COLO668 (cell line): ENCODE results near the gene IL17REL.
A peak's percentile ranks its signal among the peaks of the same experiment; 100 is the strongest.
"Not testable (repeated sequence)": the region's sequence is repeated elsewhere in the genome, so short reads cannot be mapped to it uniquely, and the experiment has no call there.

ENCODE experiments used
- DNase-seq: peaks from one replicate; lab custom pipeline; 2025; ENCODE audit not compliant: unreplicated experiment; lab: John Stamatoyannopoulos, UW

The IL17REL gene

DNA sequence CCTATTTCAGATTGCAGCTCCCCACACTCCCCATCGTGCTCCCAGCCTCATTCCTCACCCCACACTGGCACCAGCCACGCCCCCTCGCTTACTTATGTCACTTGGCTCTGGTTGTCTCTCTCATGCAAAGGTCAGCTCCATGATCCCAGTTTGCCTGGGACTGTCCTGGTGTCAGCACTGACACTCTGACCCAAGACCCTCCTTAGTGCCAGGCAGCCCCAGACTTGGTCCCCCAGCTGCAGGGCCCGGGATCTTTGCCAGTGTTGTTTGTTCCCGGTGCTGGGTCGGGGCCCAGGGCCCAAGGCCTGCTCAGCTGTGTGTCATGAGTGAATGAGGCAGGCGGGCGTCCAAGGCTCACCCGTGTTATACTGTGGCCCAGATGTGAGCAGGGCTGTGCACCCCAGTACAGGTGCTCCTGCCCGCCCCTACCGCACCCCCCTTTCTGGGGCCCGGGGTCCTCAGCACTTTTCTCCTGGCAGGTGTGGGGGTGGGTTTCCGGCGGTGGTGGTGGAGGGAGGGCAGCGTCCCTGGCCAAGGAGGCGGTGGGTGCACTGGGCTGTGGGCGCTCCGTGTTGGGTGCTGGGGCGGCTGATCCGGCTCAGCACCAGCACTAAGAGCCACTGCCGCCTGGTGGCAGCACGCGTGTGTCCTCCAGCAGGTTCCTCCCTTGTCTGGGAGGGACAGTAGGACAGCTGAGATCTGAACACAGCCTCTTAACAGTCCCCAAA, 19.5 kb downstream of the IL17REL start:
- DNase-seq: peak; percentile 77

DNA sequence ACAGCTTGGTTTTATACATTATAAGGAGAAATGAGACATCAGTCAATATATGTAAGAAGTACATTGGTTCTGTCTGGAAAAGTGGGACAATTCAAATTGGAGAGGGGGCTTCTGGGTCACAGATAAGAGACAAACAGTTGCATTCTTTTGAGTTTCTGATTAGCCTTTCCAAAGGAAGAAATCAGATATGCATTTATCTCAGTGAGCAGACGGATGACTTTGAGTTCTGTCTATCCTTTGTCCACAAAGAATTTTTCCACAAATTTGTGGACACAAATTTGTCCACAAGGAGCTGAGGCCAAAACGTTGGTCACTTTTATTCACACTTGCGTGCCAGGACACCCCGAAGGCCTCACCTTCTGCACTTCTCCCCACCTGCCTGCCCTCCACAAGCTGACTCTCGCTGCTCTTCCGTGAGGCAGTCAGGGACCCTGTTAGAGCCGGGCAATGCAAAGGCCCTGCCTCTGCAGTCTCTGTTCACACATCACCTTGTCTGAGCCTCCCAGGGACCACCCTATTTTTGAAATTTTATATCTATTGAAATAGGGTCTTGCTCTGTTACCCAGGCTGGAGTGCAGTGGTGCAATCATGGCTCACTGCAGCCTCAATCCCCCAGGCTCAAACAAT, 20.5 kb downstream of the IL17REL start:
- no peak for DNase-seq

DNA sequence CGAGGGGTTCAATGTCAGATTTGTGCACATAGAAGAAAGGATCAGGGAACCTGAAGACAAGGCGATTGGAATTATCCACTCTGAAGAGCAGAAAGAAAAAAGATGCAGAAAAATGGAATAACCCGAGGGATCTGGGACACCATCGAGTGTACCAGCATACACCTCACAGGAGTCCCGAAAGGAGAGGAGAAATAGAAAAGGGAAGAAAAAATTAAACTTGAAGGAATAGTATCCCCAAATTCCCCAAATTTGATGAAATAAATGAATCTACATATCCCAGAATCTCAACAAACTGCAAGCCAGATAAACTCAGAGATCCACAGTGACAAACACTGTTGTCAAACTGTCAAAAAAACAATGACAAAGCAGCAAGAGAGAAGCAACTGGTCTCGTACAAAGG, 21.4 kb downstream of the IL17REL start:
- DNase-seq: no peak

DNA sequence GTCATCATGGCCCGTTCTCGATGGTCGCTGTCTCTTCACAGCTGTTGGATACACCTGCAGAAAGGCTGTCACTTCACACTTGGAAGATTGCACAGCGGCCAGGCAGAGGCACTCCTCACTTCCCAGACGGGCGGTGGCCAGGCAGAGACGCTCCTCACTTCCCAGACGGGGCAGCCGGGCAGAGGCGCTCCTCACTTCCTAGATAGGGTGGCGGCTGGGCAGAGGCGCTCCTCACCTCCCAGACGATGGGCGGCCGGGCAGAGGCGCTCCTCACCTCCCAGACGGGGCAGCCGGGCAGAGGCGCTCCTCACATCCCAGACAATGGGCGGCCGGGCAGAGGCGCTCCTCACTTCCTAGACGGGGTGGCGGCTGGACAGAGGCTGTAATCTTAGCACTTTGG, 22.7 kb downstream of the IL17REL start:
- not testable (repeated sequence) for DNase-seq

DNA sequence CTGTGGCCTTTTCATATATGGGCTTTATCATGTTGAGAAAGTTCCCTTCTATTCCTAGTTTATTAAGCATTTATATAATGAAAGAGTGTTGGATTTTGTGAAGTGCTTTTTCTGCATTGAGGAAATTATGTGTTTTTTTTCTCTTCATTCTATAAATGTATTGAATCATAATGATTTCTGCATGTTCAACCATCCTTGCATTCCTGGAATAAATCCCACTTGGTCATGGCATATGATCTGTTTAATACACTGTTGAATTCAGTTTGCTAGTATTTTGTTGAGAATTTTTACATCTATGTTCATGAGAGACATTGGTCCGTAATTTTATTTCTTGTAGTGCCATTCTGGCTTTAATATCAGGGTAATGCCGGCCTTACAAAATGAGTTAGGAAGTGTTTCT, 26.2 kb downstream of the IL17REL start:
- no peak for DNase-seq

DNA sequence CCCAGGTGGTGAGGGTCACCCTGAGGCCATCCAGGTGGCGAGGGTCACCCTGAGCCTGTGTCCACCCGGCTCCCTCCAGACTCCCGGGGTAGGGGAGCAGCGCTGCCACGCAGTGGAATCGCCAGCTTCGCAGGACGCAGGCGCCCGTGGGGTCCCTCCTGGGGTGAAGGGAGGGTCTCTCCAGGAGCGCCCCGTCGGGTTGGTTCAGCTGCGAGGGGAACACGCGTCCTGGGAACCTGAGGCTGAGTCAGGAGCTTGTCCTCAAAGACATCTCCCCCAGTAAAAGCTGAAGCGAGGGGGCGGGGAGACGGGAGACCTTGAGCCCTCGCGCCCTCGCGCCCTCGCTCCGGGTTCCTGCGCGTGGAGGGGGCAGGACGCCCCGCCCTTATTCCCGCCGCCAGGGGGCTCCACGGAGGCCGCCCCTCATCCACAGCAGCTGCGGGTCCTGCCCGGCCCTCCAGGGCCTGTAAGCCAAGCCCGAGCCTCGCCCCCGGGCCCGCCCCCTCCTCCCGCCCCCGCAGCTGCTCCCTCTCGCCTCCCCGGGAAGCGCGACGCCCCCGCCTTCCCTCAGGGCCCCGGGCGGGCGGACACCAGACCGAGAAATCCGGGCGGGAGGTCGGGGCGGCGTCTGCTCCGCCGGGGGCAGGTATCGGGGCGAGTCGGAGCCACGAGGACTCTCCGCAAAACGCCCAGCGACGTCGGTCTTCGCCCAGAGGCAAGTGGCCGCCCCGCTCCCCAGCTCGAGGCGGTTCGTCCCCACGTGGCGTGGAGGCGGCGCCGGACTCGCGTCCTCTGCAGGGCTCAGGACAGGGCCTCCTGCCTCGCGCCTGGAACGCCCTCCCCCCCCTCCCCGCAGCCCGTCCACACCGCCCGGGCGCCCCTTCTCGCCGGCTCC, 29.2 kb downstream of the IL17REL start:
- no peak for DNase-seq

DNA sequence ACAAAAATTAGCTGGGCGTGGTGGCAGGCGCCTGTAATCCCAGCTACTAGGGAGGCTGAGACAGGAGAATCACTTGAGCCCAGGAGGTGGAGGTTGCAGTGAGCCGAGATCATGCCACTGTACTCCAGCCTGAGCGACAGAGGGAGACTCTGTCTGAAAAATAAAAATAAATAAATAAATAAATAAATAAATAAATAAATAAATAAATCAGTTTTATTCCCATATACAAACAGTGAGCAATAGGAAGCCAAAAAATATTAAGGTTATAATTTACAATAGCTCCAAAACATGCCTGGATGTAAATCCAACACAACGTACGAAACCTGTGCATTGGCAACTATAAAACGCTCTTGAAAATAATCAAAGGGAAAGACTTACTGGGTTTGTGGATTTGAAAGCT, 30.8 kb downstream of the IL17REL start:
- DNase-seq: not testable (repeated sequence)

DNA sequence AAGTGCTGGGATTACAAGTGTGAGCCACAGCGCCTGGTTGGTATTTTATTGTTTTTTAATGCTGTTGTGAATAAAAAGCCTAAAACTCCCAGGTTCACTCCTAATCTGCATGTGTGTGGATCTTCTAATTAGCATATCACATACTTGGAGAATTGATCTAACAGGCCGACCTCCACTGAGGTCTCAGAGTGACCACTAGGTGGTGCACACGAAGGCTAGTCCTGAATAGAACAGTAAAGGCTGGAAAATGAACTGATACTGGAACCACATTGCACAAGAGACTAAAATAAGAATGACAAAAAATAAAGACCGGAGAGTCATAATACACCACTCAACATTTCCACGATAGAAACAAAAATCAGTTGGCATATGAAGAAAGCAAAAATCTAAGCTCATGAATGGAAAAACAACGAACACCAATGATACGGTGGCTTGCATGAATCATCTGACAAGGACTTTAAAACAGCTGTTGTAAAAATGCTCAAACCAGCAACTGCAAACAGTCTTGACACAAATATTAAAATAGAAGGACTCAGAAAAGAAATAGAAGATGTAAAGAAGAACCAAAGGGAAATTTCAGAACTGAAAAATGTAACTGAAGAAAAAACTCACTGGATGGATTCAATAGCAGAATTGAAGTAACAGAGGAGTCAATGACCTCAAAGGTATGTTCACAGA, 32.8 kb downstream of the IL17REL start:
- DNase-seq: peak; percentile 51

DNA sequence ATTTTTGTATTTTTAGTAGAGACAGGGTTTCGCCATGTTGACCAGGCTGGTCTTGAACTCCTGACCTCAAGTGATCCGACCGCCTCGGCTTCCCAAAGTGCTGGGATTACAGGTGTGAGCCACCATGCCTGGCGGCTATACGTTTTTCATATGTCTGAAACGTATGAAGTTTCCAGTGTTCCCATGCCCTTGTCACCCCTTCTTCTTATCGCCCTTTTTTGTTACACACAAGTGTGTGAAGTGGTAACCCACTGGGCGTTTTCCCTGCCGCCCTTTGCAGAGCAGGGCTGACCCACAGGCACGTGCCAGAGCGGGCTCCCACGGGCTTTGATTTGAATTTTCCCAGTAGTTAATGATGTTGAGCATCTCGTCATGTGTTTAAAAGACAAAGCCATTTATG, 35.0 kb downstream of the IL17REL start:
- DNase-seq: no peak

DNA sequence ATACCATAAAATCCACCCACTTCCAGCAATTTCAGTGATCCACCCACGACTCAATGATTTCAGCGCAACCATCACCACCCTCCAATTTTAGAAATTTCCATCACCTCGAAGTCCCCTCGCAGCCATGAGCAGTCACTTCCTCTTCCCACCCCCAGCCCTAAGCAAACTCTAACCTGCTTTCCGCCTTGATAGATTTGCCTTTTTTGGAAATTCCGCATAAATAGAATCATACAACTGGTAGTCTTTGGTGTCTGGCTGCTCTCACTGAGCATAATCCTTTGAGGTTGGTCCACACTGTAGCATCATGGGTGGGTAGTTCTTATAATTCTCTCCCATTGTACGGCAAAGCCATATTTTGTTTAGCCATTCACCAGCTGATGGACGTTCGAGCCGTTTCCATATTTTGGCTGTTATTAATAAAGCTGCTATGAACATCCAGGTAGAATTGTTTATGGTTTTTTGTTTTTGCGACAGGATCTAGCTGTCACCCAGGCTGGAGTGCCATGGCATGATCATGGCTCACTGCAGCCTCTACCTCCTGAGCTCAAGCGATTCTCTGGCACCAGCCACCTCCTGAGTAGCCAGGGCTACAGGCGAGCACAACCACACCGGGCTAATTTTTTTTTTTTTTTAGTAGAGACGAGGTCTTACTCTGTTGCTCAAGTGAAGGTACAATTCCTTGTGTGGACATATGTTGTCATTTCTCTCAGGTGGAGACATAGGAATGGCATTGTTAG, 36.0 kb downstream of the IL17REL start:
- DNase-seq: no peak

DNA sequence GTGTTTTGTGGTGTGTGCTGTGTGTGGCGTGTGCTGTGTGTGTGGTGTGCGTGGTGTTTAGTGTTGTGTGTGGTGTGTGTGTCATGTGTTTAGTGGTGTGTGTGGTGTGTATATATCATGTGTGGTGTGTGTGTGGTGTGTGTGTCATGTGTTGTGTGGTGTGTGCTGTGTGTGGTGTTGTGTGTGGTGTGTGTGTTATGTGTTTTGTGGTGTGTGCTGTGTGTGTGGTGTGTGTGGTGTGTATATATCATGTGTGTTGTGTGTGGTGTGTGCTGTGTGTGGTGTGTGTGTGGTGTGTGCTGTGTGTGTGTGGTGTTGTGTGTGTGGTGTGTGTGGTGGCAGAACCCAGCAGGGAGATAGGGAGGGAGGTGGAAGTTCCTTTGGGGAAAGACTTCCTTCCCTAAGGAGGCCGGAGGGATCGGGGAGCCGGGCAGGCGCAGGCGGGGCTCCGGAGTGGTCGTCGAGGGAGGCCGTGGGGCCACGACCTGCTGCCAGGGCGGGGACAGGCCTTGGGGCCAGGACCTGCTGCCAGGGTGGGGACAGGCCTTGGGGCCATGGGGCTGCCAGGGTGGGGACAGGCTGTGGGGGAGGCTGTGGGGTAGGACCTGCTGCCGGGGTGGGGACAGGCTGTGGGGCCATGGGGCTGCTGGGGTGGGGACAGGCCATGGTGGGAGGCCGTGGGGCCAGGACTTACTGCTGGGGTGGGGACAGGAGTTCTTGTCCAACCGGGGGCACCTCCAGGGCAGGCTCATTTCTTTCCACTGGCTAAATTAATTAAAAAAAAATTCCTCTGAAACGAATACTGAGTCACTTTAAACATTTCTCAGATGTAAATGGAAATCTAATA, 36.8 kb downstream of the IL17REL start:
- DNase-seq: no peak

DNA sequence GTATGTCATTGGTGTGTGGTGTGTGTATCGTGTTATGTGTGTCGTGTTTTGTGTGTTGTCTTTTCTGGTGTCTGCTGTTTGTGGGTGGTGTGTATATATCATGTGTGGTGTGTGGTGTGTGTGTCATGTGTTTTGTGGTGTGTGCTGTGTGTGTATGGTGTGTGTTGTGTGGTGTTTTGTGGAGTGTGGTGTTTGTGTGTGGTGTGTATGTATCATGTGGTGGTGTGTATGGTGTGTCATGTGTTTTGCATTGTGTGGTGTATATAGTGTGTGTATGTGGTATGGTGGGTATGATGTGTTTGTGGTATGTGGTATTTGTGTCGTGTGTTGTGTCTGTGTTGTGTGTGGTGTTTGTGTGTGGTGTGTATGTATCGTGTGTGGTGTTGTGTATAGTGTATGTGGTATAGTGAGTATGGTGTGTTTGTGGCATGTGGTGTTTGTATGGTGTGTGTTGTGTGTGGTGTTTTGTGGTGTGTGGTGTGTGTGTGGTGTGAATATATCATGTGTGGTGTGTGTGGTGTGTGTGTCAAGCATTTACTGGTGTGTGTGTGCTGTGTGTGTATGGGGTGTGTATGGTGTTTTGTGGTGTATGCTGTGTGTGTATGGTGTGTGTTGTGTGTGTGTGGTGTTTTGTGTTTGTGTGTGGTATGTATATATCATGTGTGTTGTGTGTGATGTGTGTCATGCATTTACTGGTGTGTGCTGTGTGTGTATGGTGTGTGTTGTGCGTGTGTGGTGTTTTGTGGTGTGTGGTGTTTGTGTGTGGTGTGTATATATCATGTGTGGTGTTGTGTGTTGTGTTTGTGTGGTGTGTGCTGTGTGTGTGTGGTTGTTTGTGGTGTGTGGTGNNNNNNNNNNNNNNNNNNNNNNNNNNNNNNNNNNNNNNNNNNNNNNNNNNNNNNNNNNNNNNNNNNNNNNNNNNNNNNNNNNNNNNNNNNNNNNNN, 39.3 kb downstream of the IL17REL start:
- no peak for DNase-seq

DNA sequence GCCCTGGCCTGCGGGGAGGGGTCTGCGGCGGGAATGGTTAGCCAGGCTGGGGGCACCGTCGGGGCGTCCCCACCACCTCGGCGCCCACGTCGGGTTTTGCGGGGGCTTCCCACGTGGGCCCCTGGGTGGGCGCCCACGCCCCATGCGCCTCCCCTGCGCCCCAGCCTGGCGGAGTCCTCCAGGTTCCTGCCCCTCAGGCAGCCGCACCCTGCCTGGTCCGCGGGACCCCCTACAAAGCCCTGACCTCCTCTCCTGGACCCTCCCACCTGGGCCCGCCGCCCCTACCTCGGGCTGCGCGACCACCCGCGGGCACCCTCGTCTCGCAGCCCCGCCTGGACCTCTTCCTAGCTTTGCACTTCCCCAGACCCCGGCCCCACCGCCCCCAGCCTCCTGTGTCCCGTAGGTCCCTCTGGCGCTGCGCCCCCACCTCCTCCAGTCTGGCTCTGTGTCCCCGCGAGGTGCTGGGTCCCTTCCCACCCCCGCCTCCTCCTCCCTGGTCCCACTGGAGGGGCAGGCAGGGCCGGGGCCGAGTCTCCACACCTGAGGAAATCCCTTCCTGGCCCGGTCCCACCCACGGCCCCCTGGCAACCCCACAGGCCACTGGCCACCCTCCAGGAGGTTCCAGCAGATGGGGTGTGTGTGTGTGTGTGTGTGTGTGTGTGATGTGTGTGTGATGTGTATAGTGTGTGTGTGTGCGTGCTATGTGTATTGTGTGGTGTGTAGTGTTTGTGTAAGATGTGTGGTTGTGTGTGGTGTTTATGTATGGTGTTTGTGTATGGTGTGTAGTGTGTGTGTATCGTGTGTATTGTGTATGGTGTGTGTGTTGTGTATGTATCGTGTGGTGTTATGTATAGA, 40.2 kb downstream of the IL17REL start:
- DNase-seq: no peak

DNA sequence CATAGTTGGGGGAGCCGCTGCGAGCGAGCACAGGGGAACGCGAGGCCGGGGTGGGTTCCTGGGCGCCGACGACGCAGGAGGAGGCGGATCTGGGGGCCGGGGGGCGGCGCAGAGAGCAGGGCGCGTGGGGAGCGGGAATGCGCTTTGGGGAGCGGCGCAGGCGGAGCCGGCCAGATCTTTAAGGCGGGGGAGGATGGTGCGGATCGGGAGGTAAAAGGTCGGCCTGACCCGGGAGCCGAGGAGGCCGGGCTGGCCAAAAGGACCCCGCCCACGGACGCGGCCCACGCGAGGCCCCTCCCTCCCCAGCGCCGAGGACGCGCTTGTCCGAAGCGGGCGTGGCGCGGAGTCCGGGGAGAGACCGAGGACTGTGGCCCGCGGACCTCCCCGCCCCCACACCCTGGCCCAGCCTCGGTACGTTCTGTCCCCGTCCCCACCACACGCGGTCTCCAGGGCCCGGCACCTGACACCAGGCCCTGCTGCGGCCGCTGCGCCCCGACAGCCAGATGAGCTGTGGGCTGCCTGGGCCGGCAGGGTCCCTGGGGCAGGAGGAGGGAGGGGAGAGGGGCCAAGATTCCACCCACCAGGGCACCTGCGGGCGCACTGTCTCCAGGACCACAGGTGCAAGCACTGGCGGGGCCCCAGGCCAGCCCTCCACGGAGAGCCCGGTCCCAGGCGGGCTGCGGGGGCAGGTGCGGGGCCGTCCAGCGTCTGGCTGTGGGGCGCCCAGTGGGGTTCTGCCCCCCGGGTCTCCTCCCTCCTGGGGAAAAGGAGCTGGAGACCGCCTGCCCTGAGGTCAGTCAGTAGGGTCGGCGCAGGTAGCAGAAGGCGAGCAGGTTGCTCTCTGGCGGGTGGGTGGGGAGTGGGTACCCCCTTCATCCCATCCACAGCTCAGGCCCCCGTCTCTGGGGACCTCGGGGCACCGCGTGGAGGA, 41.1 kb downstream of the IL17REL start:
- peak; percentile 64 for DNase-seq

DNA sequence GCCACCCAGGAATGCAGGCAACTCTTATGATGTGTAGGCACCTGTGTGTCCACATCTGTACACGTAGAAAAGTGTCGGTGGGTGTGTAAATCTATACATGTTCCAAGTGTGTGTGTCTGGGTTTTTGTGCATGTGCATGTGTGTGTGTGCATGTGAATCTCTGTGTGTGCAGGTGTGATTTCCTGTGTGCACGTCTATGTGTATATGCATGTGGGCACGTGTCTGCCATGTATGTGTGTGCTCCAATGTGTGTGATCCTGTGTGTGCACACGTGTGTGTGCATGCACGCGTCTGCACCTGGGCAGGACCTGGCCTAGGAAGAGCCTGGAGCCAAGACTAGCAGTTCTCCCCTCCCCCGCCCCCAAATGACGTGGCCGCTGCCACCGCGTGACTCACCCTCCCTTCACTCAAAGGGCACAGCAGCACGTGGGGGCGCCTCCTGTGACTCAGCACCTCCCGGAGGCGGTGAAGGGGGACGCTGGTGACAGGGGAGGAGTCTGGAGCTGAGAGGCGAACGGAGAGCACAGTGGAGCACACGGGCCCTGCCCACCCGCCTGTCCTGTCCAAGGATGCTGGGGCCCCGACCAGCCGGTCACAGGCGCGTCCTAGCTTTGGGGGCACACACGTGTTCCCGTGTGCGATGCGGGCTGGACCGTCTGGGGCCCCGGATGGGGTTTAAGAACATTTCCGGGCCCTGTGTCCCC, 41.9 kb downstream of the IL17REL start:
- DNase-seq: peak; percentile 96
